ENCODE data around the gene COL23A1. TPM values are rescaled to one million over a fixed set of nuclear protein-coding genes. Genes with fewer than 3 reads are reported as not detected.

Gene COL23A1
- total and polyA plus RNA-seq, 8 donors, result 0.52 to 9.5 (median 7.5) TPM

DNA sequence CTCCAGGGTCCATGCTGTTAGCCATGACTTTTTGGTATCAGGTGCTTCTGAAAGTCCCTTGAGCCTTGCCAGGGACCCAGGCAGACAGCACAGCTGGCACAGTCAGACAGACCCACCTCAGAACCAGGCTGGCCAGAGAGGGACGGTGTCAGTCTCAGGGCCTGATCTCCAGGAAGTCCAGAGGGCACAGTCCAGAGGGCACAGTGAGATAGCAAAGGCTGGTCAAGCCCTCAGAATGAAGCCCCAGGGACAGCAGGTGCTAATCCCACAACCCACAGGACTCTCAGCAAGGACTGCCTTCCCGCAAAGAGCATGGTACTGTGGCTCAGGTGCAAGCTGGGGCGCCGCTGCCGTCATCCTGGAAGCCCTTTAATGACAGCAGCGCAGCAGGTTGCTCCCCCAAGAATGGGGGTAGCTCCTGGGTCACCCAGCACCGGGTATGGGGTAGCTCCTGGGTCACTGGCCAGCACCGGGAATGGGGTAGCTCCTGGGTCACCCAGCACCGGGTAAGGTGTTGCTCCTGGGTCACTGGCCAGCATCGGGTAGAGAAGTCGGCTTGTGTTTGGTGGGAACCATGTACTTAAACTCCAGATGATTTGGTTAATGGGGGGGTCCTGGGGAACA is 252.0 kb downstream of the COL23A1 start:
- Histone ChIP-seq H3K4me3 (no peak overlapping the region), H3K27ac (no peak overlapping the region), H3K4me1 (no peaks in the 10 kb centered on the region), H3K36me3 (no peaks in the 10 kb centered on the region), H3K27me3 (no peaks in the 10 kb centered on the region), H3K9me3 (no peaks in the 10 kb centered on the region)
- TF ChIP-seq, protein P1, sequence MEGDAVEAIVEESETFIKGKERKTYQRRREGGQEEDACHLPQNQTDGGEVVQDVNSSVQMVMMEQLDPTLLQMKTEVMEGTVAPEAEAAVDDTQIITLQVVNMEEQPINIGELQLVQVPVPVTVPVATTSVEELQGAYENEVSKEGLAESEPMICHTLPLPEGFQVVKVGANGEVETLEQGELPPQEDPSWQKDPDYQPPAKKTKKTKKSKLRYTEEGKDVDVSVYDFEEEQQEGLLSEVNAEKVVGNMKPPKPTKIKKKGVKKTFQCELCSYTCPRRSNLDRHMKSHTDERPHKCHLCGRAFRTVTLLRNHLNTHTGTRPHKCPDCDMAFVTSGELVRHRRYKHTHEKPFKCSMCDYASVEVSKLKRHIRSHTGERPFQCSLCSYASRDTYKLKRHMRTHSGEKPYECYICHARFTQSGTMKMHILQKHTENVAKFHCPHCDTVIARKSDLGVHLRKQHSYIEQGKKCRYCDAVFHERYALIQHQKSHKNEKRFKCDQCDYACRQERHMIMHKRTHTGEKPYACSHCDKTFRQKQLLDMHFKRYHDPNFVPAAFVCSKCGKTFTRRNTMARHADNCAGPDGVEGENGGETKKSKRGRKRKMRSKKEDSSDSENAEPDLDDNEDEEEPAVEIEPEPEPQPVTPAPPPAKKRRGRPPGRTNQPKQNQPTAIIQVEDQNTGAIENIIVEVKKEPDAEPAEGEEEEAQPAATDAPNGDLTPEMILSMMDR (IDR thresholded peaks at IDR 0.05), result no peak
- no peak for ATAC-seq
- no peak for DNase-seq
- intact Hi-C loops (cut with DNase I), result no loop called here

DNA sequence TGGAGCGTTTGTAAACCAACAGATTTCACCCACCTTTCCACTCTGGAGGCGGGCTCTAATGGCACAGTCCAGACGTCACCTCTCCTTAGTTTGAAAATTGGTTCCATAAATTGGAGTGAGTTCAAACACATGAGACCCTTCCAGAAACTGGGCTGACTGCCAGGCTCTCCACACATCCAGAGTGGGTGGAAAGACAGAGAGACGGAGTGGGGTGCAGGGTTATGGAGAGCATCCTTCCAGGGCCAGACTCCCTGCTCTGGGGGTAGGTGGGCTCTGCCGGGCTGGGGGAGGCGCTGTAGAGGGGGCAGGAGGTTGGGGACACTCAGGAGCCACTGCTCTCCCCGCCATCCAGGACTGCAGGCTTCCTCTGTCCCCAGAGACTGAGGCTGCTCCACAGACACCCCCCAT is 252.9 kb downstream of the COL23A1 start:
- TF ChIP-seq, protein P1 (IDR thresholded peaks at IDR 0.05), result no peak
- no peaks in the 10 kb centered on the region for H3K36me3 ChIP-seq
- H3K27me3 ChIP-seq, result no peaks in the 10 kb centered on the region
- intact Hi-C loops (cut with DNase I), result no loop called here
- H3K27ac ChIP-seq, result no peak overlapping the region
- H3K9me3 ChIP-seq, result no peaks in the 10 kb centered on the region
- no peak overlapping the region for H3K4me3 ChIP-seq
- H3K4me1 ChIP-seq, result no peaks in the 10 kb centered on the region
- DNase-seq (no peak), ATAC-seq (no peak)

DNA sequence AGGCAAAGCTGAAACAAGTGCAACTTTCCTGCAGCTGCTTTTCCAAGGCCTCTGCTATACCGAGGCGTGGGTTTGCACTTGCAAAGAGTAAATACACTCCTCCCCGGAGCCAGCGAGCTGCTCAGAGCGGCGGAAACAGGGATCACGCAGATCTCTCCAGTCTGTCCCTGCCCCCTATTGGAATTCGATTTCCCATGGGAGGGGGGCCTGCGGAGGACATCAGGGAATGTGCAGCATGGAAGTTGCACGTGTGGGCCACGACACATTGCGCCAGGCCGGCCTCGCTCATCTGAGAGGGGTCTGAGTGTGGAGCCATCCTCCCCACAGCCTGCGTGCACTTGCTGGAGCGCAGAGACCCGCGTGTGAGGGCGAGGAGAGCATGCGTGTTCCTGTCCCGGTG is 253.3 kb downstream of the COL23A1 start:
- peaks cover 3% of the 10 kb centered on the region in 2 donors for H3K4me1 ChIP-seq
- TF ChIP-seq, protein P1 (IDR thresholded peaks at IDR 0.05), result no peak
- intact Hi-C loops (cut with DNase I), result no loop called here
- H3K27ac ChIP-seq, result no peak overlapping the region
- no peak for ATAC-seq
- H3K36me3 ChIP-seq, result no peaks in the 10 kb centered on the region
- no peaks in the 10 kb centered on the region for H3K27me3 ChIP-seq
- peak in 1 of 4 donors; percentile 31 for DNase-seq
- no peaks in the 10 kb centered on the region for H3K9me3 ChIP-seq
- H3K4me3 ChIP-seq, result no peak overlapping the region

DNA sequence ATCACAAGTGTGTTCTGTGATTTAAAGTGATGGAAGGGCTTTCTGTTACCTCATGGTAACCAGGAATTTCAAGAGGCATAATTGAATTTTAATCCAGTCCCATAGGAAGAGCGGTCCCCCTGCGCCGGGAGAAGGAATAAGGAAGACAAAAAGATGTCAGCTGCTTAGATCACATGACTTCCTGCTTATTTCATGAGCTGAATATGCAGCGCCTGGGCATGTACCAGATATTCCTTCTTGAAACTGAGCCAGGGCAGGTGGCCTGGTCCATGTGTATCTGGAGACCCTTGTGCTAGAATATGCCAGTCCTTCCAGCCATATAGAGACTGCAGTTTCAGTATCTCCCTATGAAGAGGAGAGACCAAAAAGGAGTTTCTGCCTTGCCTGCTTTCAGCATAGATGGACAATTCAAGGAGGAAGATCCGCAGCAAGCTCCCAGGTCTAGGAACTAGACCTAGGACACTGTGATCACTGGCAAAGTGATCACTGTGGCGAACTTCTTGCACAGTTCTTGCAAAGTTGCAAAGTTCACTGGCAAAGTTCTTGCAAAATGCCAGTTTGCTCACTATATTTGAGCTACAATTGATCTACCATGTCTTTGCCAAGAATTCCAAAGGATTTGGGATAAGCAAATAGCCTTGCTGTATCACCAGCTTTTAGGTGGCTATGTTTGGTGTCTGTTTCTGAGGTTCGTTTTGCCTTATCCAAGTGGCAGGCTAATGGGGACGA is 254.7 kb downstream of the COL23A1 start:
- H3K9me3 ChIP-seq, result no peaks in the 10 kb centered on the region
- peaks cover 12 to 15% of the 10 kb centered on the region in 2 donors for H3K4me1 ChIP-seq
- no peaks in the 10 kb centered on the region for H3K36me3 ChIP-seq
- TF ChIP-seq, protein P1 (IDR thresholded peaks at IDR 0.05), result no peak
- peak in 1 of 4 donors; percentile 17 for DNase-seq
- peak overlapping the region in 1 of 2 donors; percentile 33 for H3K27ac ChIP-seq
- H3K4me3 ChIP-seq, result no peak overlapping the region
- intact Hi-C loops (cut with DNase I), result no loop called here
- H3K27me3 ChIP-seq, result no peaks in the 10 kb centered on the region
- no peak for ATAC-seq

DNA sequence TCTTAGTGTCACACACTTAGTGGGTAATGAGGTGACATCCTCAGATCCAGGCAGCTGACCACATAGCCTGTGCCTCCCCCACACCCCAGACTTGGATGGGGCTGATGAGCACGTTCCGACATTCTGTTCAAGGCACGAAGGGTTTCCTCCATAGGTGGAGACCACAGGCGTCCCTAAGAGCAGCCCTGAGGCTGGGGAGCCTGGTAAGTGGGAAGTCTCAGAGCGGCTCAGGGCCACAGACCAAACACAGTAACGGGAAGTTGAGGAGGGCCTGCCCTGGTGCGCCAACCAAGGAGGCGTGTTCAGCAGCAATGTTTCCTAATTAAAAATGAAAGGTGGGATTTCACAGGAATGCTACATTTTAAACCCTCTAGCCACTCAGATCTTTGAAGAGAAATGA is 255.3 kb downstream of the COL23A1 start:
- H3K27ac ChIP-seq, result peak overlapping the region in 1 of 2 donors; percentile 33
- peaks cover 12 to 21% of the 10 kb centered on the region in 2 donors for H3K4me1 ChIP-seq
- no peaks in the 10 kb centered on the region for H3K27me3 ChIP-seq
- no peaks in the 10 kb centered on the region for H3K9me3 ChIP-seq
- TF ChIP-seq, protein P1 (IDR thresholded peaks at IDR 0.05), result no peak
- H3K36me3 ChIP-seq, result no peaks in the 10 kb centered on the region
- peak in 1 of 4 donors; percentile 43 for DNase-seq
- peak; percentile 39 for ATAC-seq
- intact Hi-C loops (cut with DNase I), result no loop called here
- H3K4me3 ChIP-seq, result no peak overlapping the region
